GM19468 (cell line): ENCODE results near the gene HDAC4.

Source experiments
- ATAC-seq: cut with Tn5 transposase; IDR thresholded peaks from one replicate; pipeline ENCODE4 v1.9.1; 2021; ENCODE audit warnings: mild to moderate bottlenecking, moderate library complexity, moderate number of reproducible peaks; ENCODE audit not compliant: unreplicated experiment; ENCODE audit errors: extremely low read depth

The HDAC4 gene

GRCh38 chr2:239019183-239019581, 381.6 kb downstream of the HDAC4 start:
- ATAC-seq = no peak

- no peak for ATAC-seq
Observed at GRCh38 chr2:239018271-239019182, 382.3 kb downstream of the HDAC4 start.

GRCh38 chr2:239017491-239018098, 383.2 kb downstream of the HDAC4 start:
- ATAC-seq = no peak

DNA sequence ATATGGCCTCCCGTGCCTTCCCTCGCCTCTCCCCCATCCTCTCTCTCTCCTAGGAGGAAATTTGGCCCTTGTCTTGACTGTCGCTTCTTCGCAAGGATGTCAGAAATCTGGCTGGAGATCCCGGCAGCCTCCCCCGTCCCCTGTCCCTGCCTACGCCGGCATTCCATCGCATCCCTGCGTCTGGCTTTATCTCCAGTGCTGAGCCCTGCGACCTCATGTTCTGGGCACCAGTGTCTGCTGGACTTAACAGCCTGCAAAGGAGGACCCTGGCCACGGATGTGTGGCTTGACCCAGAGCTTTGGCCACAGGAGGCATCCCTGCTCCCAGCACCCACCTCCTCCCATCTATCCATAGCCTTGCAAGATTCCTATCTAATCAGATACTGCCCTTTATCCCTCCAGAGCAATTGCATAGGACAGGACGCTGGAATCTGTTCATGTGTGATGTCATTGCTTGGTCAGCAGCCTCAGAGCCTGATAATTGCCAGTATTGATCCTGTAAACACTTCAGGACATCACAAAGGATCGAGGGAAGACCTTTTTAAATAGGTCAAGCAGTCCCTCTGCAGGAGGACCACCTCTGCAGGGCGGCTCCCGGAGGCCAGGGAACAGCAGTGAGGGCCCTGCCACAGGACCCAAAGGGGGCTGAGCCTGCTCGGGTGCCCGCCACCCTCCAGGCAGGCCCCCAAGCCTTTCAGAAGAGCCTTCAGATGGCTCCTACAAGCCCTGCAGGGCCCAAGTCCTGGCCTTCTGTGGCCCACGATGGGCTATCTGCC, 384.7 kb downstream of the HDAC4 start:
- ATAC-seq = no peak

DNA sequence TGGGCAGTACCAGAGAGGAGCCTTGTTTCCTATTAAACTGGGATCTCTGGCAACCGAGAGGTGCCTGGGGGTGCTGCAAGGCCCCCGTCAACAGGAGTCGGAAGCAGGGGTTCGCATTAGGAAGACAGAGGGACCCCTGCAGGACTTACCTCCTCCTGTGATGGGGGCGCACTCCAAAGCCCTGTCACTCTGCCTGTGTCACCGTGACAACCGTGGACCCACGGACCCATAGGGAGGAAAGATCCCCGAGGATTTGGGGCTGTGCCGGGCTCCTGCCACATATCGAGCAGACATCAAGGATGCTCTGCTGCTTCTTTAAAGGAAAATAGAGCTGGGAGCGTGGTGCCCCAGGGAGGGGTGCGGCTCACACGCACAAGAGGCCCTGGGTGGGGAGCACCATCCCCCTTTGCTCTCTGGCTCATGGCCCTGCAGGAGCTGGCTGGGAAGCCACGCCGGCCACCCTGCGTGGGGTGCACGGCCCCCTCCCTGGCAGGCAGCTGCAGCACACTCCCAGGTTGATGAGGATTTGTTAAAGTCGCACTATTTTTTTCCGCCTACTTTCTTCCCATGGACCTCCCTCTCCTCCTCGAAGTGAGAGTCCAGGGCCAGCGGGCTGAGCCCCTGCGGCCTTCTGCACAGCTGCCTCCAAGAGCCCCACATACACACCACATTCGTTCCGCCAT, 385.5 kb downstream of the HDAC4 start:
- ATAC-seq = no peak

DNA sequence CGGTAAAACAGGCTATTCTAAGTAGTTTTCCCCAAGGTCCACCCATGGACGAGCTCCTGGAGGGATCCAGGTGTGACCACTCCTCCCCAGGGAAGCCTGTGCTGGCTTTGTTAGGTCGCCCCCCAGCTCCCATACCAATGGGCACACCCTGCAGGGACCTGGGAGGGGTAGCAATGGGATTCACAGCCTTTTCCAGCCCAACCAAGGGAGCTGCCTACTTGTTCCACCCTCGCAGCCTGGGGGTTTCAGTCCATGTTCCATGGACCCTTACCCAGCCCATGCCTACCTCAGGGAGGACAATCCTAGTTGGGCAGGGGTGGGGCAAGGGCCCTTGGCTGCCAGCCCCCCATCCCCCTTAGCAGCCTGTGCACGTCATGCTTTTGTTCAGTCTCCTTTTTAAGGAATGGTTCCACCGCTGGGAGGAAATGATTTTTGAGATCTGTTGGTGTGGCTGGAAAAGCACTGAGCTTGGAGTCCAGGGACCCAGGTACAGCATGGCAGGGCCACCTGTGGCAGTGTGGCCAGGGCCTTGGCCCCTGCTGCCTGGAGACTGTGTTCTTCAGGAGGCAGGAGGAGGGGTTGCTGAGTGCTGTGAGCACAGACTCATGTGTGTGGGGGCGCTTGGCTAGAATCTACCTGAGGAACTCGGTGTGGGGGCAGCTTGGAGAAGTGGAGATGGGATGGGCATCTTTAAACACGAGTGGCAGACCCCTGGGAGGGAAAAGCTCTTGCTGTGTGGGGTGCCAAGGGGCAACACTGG, 386.2 kb downstream of the HDAC4 start:
- no peak for ATAC-seq

DNA sequence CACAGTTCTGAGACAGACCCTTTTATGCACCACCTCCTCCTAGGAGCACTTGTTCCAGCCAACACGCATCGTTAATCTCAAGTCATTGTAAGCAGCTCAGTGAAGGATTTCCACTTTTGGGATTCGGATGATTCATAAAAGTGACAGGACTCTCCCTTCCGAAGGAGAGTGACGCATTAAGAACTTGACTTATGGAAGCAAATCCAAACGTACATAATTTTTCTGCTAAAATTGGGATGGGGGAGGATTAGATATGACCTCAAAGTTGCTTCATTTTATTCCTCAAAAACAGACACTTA, 387.2 kb downstream of the HDAC4 start:
- ATAC-seq = no peak

DNA sequence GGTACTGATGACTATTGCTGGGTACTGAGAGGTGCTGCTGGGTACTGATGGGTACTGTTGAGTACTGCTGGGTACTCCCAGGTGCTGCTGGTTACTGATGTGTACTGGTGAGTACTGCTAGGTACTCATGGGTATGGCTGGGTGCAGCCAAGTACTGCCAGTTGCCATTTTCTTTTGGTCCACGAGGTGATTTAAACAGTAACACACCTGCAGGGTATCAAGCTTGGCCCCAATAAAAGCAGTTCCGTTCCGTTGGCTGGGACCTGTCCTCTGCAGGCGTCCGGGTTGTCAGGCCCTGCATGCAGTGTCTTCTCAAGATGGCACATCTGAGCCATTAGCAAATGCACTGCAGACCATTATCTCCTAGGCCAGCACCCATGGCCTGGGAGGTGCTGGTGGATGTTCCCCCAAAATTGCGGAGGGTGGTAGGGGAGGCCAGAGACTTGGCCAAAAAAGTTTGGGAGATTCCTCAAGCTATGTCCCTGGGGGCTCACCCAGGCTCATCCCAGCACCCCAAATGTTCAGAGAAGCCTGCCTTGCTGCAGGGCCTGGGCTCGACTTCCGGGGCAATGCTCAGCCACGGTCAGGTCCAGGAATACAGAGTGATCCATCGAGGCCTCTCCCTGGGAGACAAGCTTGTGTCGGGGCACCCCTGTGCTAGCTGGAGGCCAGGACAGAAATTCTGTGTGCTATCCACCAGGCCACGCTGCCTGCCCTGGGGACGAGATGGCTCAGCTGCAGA, 387.7 kb downstream of the HDAC4 start:
- ATAC-seq = no peak

DNA sequence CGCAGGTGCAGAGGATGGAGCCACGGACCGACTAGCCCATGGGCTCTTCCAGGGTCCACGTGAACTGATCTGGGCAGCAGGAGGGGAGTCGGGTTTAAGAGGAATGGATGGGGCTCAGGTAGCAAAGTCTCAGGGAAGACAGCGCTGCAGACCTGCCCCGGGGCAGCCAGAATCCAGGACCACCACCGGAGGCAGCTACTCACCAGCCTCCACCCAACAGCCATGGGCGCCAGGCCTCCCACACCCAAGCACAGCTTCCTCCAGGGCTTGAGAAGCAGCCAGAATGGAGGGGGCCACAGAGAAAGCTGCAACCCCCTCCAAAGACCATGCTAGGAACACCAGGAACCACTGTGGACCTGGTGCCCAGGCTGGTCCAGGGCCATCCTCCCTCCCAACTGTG, 388.6 kb downstream of the HDAC4 start:
- no peak for ATAC-seq

- no peak for ATAC-seq
Observed at GRCh38 chr2:239009589-239009961, 391.2 kb downstream of the HDAC4 start.

- ATAC-seq = no peak
Observed at GRCh38 chr2:239008677-239009588, 391.9 kb downstream of the HDAC4 start.

GRCh38 chr2:239008004-239008403, 392.8 kb downstream of the HDAC4 start:
- ATAC-seq = no peak

- no peak for ATAC-seq
Observed at GRCh38 chr2:239006622-239007285, 394.1 kb downstream of the HDAC4 start.

GRCh38 chr2:239005586-239005985, 395.2 kb downstream of the HDAC4 start:
- ATAC-seq = no peak

GRCh38 chr2:239004274-239005015, 396.4 kb downstream of the HDAC4 start:
- no peak for ATAC-seq

- ATAC-seq = no peak
Observed at GRCh38 chr2:239003624-239004273, 397.1 kb downstream of the HDAC4 start.
